ENCODE data around the gene GRHPR.
"Not testable (repeated sequence)": the region's sequence is repeated elsewhere in the genome, so short reads cannot be mapped to it uniquely, and the experiment has no call there.

The GRHPR gene

DNA sequence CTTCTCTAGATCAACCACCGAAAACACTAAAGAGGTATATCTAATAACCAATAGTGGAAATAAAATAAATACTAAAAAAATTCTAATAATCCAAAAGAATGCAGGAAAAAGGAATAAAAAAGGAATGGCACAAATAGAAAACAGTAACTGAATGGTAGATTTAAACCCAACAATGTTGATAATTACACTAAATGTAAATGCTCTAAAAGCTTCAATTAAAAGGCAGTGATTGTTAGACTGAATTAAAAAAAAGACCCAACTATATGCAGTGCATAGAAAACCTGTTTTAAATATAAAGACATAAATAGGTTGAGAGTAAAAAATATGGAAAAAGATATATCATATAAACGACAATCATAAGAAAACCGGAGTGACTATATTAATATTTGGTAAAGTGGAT is 51.9 kb downstream of the GRHPR start:
- DNase-seq (ENCODE audit: extremely low read depth in 1 of 2, low read depth in 1 of 2), result no peak

DNA sequence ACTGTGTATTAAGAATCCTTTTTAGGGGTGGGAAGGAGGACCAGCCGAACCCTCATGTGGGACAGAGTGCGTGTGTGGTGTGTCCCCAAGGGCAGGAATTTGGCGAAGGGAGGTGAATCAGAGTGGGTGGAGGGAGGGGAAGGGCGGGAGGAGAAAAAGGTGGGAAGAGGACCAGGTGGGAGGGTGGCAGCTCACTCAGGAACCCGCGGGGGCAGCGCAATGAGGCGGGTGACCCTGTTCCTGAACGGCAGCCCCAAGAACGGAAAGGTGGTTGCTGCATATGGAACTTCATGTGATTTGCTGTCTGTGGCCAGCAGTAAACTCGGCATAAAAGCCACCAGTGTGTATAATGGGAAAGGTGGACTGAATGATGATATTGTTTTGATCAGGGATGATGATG is 54.4 kb downstream of the GRHPR start:
- DNase-seq (ENCODE audit: extremely low read depth in 1 of 2, low read depth in 1 of 2), result no peak

DNA sequence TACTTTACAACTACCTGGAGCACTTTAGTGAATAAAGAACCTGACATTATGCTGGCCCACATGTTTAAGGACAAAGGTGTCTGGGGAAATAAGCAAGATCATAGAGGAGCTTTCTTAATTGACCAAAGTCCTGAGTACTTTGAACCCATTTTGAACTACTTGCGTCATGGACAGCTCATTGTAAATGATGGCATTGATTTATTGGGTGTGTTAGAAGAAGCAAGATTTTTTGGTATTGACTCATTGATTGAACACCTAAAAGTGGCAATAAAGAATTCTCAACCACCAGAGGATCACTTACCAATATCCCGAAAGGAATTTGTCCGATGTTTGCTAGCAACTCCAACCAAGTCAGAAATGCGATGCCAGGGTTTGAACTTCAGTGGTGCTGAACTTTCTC is 54.9 kb downstream of the GRHPR start:
- not testable (repeated sequence) for DNase-seq (ENCODE audit: extremely low read depth in 1 of 2, low read depth in 1 of 2)

DNA sequence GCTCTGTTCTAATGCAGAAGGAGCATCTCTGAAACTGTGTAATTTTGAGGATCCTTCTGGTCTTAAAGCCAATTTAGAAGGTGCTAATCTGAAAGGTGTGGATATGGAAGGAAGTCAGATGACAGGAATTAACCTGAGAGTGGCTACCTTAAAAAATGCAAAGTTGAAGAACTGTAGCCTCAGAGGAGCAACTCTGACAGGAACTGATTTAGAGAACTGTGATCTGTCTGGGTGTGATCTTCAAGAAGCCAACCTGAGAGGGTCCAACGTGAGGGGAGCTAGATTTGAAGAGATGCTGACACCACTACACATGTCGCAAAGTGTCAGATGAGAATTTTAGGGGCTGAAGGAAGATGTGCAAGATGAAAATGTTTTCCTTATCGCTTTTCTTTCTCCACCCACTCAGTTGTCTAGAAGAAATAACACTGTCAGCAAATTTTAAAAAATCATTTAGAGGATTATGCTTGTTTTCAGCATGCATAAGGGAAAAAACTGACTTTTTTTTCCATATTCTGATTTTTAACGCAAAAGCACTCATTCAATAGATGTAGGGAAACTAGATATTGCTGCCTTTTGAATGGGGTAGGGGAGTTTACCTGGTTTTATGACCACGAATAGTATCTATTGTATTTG is 55.6 kb downstream of the GRHPR start:
- not testable (repeated sequence) for DNase-seq (ENCODE audit: extremely low read depth in 1 of 2, low read depth in 1 of 2)

DNA sequence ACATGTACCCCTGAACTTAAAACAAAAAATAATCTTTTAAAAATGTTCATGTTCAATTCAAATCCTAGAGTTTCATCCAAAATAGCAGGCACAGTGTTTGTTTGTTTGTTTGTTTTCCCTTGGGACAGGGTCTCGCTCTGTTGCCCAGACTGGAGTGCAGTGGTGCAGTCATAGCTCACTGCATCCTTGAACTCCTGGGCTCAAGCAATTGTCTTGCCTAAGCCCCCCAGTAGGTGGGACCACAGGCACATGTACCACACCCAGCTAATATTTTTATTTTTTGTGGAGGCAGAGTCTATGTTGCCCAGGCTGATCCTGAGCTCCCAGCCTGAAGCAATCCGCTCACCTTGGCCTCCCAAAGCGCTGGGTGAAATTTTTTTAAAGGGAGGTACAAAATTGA is 58.3 kb downstream of the GRHPR start:
- no peak for DNase-seq (ENCODE audit: extremely low read depth in 1 of 2, low read depth in 1 of 2)

DNA sequence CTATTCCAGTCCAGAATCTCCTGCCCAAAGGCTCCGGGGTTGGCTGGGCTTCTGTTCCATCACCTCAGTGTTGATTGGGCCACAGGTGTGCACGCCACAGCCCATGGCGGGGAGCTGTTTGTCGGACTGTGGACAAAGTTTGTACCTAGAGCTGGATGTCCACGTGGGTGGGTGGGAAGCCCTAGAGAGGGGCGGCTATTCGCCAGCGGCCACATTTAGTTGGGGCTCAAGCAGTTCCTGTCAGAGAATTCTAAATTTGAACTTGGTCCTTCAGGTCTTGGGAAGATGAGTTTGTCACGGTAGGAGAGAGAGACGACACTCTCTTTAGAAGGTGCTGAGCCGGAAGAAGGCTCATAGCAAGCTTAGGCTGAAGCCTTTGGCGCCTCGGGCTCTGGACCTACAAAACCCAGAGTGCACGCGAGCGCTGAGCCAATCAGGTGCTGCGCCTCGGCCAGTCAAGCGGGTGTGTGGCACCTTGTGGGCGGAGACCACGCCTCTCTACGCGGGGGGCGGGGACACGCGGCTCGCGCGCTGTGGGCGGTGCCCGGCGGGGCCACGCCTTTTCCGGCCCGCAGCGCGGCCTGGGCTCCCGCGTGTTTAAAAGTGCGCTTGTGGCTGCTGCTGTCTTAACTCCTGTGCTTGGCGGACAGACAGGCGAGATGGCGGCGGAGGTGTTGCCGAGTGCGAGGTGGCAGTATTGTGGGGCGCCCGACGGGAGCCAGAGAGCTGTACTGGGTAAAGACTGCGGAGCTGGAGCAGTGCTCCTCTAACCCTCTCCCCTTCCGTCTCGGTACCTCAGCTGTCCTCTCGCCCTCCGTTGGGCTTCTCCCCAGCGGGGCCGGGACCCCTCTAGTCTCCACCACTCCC is 63.1 kb downstream of the GRHPR start, which contains the start of gene POLR1E:
Gene POLR1E (plus strand): TSS at position 560 of the 867 bp plus-strand sequence. CDS start 100 bp downstream, at position 660.
- DNase-seq (ENCODE audit: extremely low read depth in 1 of 2, low read depth in 1 of 2), result peak; percentile 82 to 96

DNA sequence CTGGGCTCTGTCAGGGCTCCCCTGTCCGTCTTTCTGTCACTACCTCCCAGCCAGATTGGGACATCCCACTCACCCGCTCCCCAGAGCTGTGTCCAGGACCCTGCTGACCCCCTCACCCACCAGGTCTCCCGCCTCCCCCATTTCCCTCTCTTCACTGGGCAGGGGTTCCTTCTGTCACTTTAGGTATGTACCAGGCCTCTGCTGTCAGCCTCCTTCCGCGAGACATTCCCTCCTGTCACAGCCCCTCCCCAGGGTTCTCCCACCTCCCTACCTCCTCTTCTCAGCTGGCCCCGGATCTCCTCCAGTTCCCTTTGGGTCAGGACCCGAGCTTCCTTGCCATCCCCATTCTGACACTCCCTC is 63.7 kb downstream of the GRHPR start:
- no peak for DNase-seq (ENCODE audit: extremely low read depth in 1 of 2, low read depth in 1 of 2)

All from activated CD8-positive, alpha-beta memory T cell treated with anti-CD3 and anti-CD28 coated beads for 1 hour (primary cell).